Measurements from ENCODE around the gene MXD1.

The MXD1 gene

DNA sequence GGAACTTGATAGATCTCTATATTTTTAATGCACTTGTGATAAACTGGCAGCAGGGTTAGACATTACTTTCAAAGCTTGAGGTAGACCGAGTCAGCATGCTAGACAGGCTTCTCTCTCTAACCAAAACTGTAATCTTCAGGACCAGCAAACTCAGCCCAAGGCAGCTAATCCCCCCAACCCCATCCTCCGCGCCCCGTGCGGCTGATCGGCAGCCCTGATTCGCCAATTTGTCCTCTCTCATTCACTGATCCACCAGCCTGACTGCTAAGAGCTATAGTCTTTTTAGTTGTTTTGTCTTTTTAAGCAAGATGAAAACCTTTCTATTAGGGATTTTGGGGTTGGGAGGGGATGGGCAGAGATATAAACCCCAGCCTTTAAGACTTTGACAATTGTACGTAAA is 25.8 kb downstream of the MXD1 start:
- Histone ChIP-seq H4K20me1 (ENCODE audit: insufficient read depth) (no peaks in the 10 kb centered on the region), H3K27me3 (ENCODE audit: insufficient read depth, low read depth) (no peaks in the 10 kb centered on the region), H3K27ac (no peak overlapping the region), H3K4me3 (IDR thresholded peaks at IDR 0.05; ENCODE audit: insufficient read depth, low read depth, low read length) (no peak overlapping the region), H3K4me1 (ENCODE audit: low read depth, poor library complexity, severe bottlenecking) (no peaks in the 10 kb centered on the region), H3K4me2 (no peak overlapping the region), H3K79me2 (ENCODE audit: insufficient read depth, low read depth) (no peaks in the 10 kb centered on the region), H2AFZ (ENCODE audit: low read depth) (no peak overlapping the region), H3K36me3 (ENCODE audit: insufficient read depth) (no peaks in the 10 kb centered on the region), H3K9ac (no peak overlapping the region)
- TF ChIP-seq, protein P1, sequence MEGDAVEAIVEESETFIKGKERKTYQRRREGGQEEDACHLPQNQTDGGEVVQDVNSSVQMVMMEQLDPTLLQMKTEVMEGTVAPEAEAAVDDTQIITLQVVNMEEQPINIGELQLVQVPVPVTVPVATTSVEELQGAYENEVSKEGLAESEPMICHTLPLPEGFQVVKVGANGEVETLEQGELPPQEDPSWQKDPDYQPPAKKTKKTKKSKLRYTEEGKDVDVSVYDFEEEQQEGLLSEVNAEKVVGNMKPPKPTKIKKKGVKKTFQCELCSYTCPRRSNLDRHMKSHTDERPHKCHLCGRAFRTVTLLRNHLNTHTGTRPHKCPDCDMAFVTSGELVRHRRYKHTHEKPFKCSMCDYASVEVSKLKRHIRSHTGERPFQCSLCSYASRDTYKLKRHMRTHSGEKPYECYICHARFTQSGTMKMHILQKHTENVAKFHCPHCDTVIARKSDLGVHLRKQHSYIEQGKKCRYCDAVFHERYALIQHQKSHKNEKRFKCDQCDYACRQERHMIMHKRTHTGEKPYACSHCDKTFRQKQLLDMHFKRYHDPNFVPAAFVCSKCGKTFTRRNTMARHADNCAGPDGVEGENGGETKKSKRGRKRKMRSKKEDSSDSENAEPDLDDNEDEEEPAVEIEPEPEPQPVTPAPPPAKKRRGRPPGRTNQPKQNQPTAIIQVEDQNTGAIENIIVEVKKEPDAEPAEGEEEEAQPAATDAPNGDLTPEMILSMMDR (conservative IDR thresholded peaks at IDR 0.05; ENCODE audit: low read depth, low read length) = no peak

DNA sequence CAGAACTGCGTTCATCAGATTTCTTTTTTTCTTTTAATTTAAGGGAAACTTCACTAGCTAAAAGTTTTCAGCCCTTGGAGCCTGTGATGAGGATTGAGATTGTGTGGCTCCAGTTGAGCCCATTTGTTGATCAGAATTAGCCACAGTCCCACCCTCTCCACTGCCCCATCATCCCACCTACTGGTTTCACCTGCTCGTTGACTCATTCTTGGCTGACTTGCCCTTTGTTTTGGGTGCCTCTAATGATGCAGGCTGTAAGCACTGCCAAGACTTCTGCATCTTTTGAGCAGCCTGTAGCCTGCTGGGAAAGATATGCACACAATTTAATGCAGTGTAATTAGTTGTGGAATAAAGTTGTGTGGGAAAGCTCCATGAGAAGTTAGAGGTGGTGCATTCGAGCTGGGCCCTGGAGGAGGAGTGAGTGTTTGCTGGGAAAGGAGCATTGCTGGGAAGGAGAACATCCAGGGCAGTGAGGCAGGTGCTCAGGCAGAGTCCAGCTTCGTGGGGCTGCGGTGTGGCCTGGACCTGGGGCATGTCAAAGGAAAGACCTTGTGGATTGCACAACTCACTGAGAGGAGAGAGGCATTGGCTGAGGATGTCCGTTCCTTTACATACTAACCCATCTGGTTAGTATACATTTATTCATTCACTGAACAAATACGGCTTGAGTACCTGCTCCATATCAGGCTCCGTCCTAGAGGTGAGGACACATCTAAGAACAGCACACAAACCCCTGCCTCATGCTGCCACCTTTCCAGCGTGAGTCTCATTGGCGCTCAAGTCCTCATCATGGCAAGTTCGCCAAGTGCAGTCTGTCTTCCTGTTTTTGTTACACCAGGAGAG is 28.3 kb downstream of the MXD1 start:
- Histone ChIP-seq H3K27me3 (ENCODE audit: insufficient read depth, low read depth) (no peaks in the 10 kb centered on the region), H2AFZ (ENCODE audit: low read depth) (no peak overlapping the region), H3K79me2 (ENCODE audit: insufficient read depth, low read depth) (no peaks in the 10 kb centered on the region), H3K4me3 (IDR thresholded peaks at IDR 0.05; ENCODE audit: insufficient read depth, low read depth, low read length) (no peak overlapping the region), H3K27ac (no peak overlapping the region), H3K4me2 (no peak overlapping the region), H3K9ac (no peak overlapping the region), H4K20me1 (ENCODE audit: insufficient read depth) (no peaks in the 10 kb centered on the region), H3K36me3 (ENCODE audit: insufficient read depth) (no peaks in the 10 kb centered on the region), H3K4me1 (ENCODE audit: low read depth, poor library complexity, severe bottlenecking) (peaks cover 9% of the 10 kb centered on the region)
- TF ChIP-seq, protein P1 (conservative IDR thresholded peaks at IDR 0.05; ENCODE audit: low read depth, low read length) = no peak

DNA sequence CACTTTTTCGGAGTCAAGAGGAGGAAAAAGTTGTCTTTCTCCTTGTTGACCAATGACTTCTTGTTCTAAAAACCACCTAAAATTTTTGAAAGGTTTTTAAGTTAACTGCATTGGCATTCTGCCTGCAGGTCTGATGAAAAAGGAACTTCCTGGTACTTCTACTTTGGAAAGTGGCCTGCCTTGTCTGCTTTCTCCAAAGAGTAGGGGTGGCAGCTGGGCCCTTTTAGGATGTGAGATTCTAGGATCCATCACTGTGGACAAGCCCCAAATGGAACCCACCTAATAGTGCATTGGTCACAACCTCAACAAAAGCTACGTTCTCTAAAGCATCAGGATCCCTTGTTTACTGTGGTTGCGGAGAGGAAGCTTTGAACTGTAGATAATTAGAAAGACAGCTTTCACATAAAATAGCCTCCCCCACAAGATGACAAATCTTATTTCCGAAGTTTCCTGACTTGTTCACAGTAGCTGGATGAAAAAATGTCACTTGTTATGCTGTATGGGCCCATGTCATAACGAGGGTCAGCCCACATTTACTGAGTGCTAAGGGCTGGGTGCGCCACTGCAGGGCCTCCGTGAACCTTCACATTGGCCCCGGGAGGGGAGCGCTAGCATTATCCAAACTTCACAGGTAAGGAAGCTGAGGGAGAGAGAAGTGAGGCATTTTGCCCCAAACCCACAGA is 29.1 kb downstream of the MXD1 start:
- Histone ChIP-seq H3K36me3 (ENCODE audit: insufficient read depth) (no peaks in the 10 kb centered on the region), H3K9ac (no peak overlapping the region), H3K27ac (no peak overlapping the region), H4K20me1 (ENCODE audit: insufficient read depth) (no peaks in the 10 kb centered on the region), H3K27me3 (ENCODE audit: insufficient read depth, low read depth) (no peaks in the 10 kb centered on the region), H3K4me2 (no peak overlapping the region), H3K79me2 (ENCODE audit: insufficient read depth, low read depth) (no peaks in the 10 kb centered on the region), H2AFZ (ENCODE audit: low read depth) (no peak overlapping the region), H3K4me1 (ENCODE audit: low read depth, poor library complexity, severe bottlenecking) (peaks cover 9% of the 10 kb centered on the region), H3K4me3 (IDR thresholded peaks at IDR 0.05; ENCODE audit: insufficient read depth, low read depth, low read length) (no peak overlapping the region)
- TF ChIP-seq, protein P1 (conservative IDR thresholded peaks at IDR 0.05; ENCODE audit: low read depth, low read length) = no peak

DNA sequence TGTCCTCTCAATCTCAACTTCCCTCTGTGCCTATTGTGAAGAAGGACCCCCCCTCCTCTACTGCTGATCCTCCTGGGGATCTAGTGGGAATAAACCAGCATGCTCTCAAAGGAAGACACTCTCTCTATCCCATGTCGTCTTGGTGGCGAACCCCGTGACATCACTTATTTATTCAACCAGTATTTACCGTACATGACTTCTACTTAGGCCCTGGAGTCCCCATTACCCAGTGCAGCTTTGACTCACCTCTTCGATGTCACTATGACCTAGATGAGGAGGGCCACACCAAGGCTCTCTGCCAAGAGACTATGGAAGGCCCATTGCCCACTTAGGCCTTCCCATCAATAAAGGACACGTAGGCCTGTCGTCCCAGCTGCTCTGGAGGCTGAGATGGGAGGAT is 29.8 kb downstream of the MXD1 start:
- H3K4me3 ChIP-seq (IDR thresholded peaks at IDR 0.05; ENCODE audit: insufficient read depth, low read depth, low read length) = no peak overlapping the region
- no peak overlapping the region for H3K9ac ChIP-seq
- no peak overlapping the region for H2AFZ ChIP-seq (ENCODE audit: low read depth)
- H3K36me3 ChIP-seq (ENCODE audit: insufficient read depth) = no peaks in the 10 kb centered on the region
- TF ChIP-seq, protein P1 (conservative IDR thresholded peaks at IDR 0.05; ENCODE audit: low read depth, low read length) = no peak
- no peak overlapping the region for H3K4me2 ChIP-seq
- H3K79me2 ChIP-seq (ENCODE audit: insufficient read depth, low read depth) = no peaks in the 10 kb centered on the region
- H3K27ac ChIP-seq = no peak overlapping the region
- no peaks in the 10 kb centered on the region for H4K20me1 ChIP-seq (ENCODE audit: insufficient read depth)
- H3K27me3 ChIP-seq (ENCODE audit: insufficient read depth, low read depth) = no peaks in the 10 kb centered on the region
- peaks cover 9% of the 10 kb centered on the region for H3K4me1 ChIP-seq (ENCODE audit: low read depth, poor library complexity, severe bottlenecking)
